GM21423 (cell line): ENCODE data around the gene EPHA1.
A peak's percentile ranks its signal among the peaks of the same experiment; 100 is the strongest.

Experiments
- ATAC-seq: cut with Tn5 transposase; IDR thresholded peaks from one replicate; pipeline ENCODE4 v1.9.1; 2021; ENCODE audit warnings: mild to moderate bottlenecking, moderate library complexity; ENCODE audit not compliant: unreplicated experiment

EPHA1 gene

DNA sequence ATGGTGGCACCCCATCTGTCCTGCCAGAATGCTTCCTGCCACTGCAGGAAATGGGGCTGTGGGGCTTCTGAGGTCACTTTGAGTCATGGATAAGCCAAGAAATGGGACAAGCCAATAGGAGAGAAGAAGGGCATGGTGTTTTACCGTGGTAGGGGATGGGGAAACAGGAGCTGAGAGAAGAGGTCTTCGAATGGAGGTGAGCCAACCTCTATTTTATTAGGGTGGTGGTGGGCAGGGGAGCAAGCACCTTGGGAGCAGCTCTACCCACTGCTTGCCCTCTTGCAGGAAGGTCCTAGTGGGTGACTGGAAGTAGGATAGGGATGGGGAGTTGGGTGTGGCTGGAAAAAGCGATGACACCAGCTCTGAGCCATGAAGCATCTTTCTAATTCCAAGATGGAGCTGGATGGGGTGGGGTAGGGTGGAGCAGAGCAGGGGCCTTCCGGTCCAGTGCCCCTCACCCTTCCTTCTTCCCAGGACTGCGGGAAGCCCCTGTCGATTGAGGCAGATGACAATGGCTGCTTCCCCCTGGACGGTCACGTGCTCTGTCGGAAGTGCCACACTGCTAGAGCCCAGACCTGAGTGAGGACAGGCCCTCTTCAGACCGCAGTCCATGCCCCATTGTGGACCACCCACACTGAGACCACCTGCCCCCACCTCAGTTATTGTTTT, 18.4 kb downstream of the EPHA1 start:
- no peak for ATAC-seq

GRCh38 chr7:143389316-143390103, 19.1 kb downstream of the EPHA1 start:
- ATAC-seq = no peak

GRCh38 chr7:143388491-143389101, 20.1 kb downstream of the EPHA1 start:
- ATAC-seq = no peak

GRCh38 chr7:143388051-143388450, 20.6 kb downstream of the EPHA1 start:
- ATAC-seq = no peak

DNA sequence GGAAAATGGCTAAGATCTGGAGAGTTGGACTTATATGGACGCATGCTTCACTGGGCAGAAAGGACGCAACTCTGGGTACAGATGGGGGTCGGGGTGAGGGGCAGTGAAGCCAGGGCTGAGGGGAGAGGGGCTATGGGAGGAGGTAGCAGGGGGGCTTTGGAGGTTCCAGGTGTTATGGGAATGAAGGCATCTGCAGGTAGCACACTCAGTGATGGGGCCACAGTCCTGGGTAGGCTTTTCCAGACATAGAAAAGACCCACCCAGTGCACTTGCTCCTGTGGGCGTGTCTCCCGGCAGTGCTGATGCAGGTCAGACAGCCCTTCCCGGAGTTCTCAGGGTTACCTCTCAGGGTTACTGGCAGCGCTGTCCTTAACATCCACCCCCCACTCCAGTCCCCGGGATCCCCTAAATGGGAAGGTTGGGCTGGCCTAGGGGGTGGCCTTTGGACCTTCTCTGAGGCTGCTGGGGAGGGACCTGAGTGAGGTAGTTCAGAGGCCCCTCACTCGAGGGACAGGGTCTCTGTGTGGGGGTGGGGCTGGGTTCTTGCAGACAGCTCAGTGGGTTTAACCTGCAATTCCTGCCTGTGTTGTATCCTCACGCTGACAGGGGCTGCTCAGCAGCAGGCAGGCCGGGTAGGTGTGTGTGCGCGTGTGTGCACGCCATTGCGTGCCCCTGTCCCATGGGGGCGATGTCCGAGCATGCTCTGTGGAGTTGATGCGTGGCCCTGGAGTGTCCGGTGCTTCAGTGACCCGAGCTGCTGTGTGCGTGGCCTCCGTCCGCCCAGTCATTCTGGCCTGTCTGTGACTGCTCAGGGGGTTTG, 21.3 kb downstream of the EPHA1 start:
- no peak for ATAC-seq

DNA sequence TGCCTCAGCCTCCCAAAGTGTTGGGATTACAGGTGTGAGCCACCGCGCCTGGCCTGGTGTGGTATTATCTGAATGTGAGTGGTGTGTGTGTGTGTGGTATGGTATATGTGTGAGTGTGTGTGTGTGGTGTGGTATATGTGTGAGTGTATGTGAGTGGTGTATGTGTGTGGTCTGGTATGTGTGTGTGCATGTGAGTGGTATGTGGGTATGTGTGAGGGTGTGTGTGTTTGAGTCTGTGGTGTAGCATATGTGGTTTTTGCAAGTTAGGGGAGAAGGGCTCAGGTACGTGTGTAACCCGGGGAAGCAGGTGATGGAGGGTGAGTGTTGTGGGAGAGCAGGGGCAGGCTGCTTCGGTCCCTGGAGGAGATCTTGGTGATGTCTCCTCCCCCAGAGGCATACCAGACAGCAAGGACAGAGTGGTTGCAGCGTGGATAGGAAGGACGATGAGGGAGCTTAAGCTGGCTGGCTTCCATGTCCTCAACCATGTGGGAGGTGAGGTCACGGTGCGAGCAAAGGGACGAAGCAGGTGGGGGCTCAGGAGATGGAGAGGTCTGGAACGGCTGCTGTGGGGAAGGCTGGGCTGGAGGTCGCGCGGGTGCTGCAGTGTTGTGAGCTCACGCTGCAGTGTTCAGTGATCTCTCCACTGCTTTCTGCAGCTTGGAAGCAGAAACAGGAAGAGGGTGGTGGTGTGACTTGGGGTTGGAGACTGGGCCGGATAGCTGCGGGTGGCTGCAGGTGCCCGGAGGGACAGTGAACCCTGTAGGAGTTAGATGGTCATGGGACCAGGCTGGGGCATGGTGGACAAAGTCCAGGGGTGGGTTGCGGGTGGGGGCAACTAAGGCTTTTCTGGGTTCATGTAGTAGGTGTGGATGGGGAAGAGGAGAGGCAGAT, 22.5 kb downstream of the EPHA1 start:
- peak; percentile 59 for ATAC-seq

DNA sequence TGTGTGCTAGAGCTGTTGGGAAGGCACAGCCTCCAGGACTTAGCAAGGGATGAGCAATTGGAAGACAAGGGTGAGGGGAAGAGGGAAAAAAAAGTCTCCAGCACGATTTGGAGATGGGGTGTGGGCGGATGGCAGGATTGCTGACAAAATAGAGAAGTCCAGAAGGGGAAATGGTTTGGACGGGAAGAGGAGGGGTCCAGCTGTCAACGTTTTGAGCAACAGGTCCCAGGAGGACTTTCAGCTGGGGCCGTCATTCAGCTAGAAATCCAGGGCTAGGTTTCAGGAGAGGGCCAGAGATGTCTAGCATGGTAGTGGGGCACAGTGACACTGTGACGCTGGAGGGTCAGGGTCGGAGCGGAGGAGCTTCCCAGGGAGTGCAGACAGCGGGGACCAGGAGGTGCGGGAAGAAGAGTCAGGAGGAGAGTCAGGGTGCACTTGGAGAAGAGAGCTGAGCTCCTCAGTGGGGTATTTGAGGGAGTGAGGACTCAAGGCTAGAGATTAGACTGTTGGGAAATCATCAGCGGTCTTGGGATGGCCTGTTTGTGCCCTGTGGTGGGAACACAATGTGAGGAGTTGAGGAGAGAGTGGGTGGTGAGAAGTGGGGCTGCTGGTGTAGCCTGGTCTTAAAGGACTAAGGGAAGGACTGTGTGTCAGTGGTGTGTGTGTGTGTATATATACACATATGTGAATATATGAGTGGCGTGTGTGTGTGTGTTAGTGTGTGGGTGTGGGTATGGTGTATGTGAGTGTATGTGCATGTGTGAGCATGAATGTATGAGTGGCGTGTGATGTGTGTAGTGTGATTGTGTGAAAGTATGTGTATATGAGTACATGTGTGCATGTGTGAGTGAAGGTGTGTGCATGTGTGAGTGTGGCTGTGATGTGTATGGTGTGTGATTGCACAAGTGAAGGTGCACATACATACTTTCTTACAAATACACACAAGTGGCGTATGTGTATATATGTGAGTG, 23.7 kb downstream of the EPHA1 start:
- no peak for ATAC-seq

- ATAC-seq = no peak
These were observed 24.5 kb downstream of the EPHA1 start for GRCh38 chr7:143384148-143384547.

- ATAC-seq = no peak
These were observed 25.1 kb downstream of the EPHA1 start for GRCh38 chr7:143383642-143383957.

GRCh38 chr7:143382791-143383641, 25.6 kb downstream of the EPHA1 start:
- no peak for ATAC-seq

DNA sequence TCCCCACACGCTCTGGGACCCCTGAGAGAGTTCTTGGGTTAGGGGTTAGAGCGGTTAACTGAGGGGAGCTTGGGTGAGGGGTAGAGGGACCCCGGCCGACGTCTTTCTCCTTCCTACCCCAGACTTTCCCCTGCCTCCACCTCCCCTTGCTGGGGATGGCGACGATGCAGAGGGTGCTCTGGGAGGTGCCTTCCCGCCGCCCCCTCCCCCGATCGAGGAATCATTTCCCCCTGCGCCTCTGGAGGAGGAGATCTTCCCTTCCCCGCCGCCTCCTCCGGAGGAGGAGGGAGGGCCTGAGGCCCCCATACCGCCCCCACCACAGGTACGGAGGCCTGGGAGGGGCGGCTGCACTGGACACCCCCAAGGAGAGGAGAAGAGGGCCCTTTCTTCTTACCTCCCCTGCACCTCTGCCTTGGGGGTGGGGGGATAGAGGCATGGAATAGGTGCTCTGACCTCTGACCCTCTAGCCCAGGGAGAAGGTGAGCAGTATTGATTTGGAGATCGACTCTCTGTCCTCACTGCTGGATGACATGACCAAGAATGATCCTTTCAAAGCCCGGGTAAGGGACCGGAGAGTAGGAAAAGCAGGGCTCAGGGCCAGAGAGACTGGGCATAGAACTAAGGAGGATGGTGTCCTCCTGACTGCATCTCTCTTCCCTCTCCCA, 26.4 kb downstream of the EPHA1 start:
- no peak for ATAC-seq

GRCh38 chr7:143381427-143382125, 27.1 kb downstream of the EPHA1 start:
- peak; percentile 6 for ATAC-seq

DNA sequence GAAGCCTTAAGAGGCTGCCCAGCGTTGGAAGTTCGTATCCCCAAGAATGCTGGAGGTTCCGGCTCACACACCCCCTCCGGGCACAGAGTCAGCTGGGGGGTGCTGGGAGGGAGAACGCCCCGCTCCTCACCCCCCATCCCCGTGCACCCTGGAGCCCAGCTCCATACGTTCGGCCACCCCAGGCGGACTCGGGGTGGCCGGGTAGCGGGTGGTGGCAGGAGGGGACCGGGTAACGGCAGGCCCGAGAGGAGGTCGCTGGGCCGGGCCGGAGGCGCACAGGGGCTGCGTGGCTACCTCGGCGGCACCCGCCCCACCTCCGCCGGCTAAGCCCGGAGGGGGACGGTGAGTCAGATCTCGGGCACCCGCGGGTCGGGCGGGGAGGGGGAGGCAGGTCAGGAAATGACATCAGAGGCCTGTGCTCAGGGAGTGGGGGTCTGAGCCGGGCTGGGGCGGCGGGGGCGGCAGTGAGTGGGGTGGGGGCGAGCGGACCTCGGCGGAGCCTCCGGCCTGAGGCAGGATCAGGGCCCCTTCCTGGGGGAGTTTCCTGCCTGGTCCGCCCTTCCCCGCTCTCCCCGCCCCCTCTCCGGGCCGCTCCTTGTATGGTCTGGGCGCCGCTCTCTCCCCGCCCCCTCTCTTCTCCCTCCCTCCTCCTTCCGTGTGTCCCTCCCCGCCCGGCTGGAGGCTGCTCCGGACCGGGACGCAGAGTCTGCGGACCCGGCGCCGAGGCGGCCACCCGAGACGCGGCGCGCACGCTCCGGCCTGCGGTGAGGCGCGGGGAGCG, 27.8 kb downstream of the EPHA1 start, which contains the start of gene ZYX:
Gene ZYX, plus strand, starts transcription at position 700 of the 781 bp plus-strand sequence. CDS start 227 bp downstream, outside the sequence.
- peak; percentile 76 for ATAC-seq

DNA sequence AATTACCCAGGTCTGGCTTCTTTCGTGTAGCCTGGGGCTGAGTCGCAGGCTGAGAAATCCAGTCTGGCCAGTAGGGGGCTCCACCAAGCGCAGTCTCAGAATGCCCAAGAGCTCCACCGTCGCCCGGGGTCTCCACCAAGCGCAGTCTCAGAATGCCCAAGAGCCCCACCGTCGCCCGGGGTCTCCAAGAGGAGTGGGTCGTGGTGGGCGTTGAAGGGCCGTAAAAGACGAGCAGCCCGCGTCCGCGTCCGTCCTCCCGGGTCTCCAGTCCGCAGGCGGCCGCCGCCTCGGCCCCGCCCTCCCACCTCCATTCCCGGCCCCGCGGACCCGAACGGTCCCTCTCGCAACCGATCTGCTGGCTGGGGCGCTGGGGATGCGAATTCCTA, 28.4 kb downstream of the EPHA1 start:
- peak; percentile 52 for ATAC-seq

DNA sequence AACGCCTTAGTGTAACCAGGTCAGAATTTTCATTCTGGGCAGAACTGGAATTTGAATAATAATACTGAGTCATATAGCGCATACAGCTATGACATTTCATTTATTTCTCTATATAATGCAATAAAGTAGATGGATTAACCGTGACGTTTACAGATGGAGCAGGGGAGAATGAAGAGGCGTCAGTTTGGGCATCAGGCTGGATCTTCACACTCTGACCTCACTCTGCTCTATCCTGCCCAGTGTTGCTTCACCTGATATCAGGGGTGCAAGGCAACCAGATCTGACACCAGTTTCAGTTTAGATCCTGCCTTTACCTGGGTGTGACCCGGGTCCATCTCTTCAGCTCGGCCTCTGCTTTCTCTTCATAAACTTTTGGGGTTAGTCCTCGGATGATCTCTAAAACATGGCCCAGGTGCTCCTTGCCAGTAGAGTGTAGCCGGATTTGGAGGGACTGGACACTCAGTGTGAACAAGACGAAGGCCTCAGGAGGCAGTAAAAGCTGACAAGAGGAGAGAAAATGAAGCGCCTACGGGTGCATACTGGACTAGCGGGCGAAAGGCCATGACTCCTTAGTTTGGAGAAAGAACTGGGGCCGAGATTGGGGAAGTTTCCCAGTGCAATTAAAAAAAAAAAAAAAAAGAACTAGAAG, 28.9 kb downstream of the EPHA1 start:
- no peak for ATAC-seq

DNA sequence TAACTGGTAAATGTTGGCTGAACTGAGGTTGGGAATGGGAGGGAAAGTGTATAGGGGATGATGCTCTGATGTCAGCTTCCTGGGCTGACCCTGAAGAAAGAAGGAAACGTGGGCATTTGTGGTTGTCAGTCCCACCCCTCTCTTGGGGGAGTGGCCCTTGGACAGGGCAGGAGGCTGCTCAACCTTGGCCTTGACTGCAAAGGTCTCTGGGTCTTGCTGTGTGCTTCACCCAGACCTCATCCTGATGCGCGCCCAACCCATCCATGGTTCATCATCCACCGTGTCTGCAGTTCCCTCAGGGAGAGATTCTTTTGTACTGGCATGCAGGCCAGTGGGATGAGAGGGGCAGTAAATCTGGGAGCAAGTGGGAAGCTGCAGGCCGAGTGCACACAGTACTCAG, 32.3 kb downstream of the EPHA1 start:
- no peak for ATAC-seq
